EH (cell line): ENCODE results near the gene MAP3K7.
A peak's percentile ranks its signal among the peaks of the same experiment; 100 is the strongest.

Experiments
- DNase-seq: peaks from one replicate; pipeline ENCODE4 v3.0.0-alpha.2; 2015; ENCODE audit warnings: low read depth

Gene MAP3K7

DNA sequence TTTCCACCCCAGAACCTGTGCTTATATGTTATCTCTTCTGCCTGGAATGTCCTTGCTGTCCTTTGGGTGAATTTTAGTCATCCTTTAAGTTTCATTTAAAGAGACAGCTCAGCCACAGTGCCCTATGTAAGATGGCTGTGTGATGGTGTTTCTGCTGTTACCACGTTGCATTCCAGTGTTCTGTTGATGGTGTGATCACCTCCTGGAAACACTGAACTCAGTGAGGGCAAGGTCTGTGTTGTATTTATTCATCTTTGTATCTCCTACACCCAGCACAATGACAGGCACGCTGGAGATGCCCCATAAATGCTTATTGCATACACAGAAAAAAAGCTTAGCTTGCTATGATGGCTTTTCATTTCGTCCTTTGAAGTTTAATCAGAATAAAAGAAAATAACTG lies 102.5 kb downstream of the MAP3K7 start:
- DNase-seq: no peak

DNA sequence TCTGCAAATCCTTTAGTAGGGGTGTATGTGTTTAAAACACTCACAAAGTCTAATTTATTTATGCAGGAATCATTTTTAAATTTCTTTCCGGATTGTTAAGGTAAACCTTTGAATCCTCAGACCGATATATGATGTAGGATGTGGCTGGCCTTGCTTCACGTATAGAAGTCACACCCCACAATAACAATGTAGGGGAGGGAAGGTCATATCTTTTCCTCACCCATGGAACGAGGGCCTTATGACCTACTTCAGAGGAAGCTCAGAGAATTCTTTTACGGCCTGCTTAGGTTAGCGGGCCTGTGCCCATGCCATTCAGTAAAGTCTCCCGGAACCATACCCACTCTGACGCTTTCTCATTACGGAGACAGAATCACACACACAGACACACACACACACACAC lies 102.9 kb downstream of the MAP3K7 start:
- no peak for DNase-seq

DNA sequence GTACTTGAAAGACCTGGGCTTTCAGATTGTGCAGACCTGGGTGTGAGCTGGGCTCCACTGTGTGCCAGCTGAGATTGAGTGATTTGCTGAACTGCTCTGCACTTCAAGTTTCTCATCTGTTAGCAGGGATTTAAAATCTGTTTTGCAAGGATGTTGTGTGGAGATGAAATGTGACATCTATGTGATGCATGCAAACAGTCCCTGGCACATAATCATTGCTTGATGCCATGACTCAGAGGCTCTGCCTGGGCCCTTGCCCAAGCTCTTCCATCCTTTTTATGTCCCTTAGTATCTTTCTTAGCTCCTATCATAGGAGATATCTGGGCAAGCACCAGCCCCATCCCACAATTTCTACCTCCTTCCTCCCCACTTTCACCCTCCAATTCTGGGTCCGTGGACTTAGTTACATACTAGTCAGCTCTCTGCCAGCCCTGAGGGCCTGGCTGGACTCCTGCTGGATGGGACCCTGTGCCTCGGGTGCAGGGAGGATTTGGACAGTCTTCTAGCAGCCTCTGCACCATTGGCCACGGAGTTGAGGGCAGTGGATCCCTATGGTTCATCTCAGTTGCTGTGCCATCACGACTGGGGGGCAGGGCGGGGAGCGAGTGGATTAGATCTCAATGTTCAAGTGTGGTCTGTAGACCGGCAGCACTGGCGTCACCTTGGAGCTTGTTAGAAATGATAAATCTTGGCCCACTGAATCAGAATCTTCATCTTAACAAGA lies 103.6 kb downstream of the MAP3K7 start:
- peak; percentile 25 for DNase-seq

DNA sequence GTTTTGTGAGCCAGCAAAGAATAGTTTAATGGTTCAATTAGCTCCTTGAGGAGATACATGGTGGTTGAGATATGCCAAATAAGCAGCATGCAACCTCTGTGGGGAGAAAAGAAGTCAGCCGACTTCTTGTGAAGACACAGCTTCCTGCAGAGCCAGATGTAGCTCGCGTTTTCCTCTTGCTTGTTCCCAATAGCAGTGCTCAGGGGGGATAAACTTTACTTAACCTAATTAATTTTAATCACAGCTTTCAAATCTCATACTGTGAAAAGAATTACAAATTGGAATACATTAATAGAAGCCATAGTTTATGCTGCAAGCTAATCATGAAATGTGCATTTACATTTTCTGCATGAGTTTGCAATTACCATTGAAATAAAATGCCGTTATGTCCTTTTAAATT lies 106.2 kb downstream of the MAP3K7 start:
- no peak for DNase-seq

DNA sequence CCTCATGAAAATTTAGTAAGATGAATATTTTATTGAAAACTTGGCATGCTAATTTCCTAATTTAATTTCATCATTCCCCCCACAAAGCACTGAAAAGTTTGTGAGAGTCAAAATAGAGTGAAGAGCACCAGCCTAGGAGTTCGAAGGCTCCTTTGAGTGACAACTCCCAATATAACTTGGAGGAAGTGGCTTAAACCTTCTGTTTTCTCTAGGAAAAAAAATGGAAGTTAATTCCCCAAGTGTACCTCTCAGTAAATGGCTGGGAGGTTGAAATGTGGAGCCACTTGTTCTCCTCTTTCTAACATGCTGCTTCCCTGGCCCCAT lies 107.3 kb downstream of the MAP3K7 start:
- DNase-seq: no peak

DNA sequence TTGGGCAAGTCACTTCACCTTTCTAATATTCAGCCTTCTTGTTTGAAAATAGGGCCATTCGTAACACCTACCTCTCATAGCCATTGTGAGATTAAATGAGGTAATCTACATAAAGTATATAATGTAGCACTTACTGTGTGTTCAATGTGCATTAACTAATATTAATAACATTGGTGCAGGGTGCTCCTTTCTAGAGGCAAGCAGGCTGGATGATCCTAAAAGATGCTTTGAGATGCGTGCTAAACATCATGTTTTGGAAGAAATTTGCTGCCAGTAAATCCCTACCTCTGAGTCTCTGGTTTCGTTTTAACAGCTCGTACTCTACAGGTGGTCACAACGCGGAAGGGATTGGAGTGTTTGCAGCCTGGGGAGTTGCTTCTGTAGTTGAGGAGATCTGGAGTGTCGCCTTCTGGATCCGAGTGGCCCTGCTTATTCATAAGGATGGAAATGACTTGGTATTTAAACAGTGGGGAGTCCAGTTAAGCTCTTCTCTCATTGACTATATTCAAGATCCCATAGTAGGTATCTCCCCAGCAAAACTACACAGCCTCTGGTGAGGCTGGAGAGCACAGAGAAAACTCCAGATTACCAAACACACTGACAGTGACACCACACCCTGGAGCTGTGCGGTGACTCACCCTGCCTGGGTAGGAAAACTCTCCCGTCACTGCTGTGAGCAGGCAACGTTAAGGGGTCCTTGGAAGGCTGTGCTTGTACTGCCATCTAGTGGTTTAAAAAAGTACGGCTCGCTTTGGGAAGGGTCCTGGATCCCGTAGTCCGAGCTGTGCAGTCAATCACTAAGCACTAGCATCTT lies 107.9 kb downstream of the MAP3K7 start:
- DNase-seq: peak; percentile 94

DNA sequence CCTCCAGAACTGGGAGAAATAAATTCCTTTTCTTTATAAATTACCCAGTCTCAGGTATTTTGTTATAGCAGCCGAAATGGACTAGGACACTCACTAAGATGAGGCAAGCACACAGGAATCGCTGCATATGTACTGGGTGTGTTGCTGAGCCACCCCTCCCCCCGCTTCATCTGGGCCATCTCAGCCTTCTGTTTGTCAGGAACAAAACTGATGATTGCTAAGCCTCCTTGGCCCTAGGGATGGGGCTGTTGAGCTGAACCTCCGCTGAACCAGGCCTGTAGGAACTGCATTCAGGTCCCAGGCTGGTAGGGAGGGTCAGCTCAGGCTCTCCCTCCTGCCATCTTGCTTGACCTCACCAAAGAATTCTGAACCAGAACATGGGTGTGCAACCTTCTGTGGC lies 108.6 kb downstream of the MAP3K7 start:
- no peak for DNase-seq

DNA sequence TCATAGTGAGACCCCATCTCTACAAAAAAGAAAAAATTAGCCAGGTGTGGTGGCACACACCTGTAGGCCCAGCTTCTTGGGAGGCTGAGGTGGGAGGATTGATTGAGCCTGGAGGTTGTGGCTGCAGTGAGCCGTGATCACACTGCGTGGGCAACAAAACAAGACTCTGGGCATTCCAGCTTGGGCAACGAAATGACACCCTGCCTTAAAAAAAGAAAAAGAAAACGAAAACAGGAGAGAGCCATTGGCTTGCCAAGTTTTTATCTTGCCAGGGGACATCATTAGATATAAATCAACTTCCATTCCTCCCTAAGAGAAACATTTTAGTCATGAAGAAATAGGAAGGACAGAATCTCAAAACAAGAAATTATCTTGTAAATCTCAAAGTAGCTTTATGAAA lies 109.5 kb downstream of the MAP3K7 start:
- no peak for DNase-seq

DNA sequence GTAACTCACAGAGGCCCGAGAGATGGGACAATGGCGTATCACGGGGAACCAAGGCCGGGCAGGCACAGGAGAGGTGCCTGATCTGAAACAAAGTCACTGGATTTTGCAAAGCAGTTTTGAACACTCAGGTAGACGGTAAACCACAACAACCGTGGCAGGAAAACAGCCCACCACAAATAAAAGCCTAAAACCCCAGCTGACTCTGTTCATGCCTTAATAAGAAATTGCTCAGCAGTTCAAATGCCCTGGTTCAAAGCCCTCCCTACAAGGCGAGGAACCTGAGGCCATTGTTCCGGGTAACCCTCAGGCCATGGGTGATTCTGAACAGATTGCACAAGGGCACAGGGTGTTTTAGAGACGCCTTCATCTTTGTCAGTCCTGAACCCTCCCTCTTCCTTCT lies 114.2 kb downstream of the MAP3K7 start:
- no peak for DNase-seq

DNA sequence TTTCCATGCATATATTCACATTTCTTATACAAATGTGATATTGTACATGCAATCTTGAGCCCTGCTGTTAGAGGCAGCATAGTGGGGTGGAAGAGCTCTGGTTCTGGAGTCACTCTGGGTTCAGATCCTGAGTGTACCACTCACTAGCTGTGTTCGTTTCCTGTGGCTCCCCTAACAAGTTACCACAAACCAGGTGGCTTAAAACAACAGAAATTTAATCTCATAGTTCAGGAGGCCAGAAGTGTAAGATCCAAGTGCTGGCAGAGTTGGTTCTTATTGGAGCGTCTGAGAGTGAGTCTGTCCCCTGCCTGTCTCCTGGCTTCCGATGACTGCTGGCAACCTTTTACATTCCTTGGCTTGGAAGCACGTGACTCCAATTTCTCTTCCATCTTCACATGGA lies 115.6 kb downstream of the MAP3K7 start:
- no peak for DNase-seq

DNA sequence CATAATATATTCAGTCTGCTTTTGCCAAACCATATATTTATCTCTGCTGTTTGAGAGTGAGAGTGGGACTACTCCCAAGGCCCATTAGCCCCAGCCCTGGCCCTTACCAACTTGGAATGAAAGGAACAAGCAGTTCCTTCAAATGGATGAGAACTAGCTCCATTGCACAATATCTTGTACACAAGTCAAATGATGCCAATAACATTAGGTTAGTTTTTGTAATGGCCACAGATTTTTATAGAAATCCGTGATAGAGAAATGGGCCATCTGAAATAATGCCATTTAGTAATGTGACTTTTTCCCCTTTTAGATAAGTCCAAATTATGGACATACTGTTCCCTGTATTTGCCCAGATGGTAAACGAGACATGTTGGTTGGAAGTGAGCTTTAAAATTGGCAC lies 117.0 kb downstream of the MAP3K7 start:
- DNase-seq: no peak

DNA sequence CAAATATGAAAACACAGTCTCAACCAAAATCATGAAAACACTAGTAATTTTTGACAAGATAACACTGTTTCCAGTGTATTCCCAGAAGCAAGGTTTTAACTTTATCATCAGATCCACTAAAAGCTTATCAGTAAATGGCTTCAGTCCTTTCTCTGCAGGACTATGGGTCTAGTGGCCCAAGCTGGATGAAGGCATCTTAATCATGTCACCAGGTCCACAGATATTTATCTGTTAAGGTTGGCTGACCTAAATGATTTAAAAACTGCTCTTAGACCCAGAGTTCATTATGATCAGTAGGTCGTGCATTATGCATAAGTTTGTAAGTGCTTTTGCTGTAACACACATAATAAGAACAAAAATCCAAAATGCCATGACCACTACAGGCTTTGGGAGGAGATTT lies 118.0 kb downstream of the MAP3K7 start:
- DNase-seq: no peak

DNA sequence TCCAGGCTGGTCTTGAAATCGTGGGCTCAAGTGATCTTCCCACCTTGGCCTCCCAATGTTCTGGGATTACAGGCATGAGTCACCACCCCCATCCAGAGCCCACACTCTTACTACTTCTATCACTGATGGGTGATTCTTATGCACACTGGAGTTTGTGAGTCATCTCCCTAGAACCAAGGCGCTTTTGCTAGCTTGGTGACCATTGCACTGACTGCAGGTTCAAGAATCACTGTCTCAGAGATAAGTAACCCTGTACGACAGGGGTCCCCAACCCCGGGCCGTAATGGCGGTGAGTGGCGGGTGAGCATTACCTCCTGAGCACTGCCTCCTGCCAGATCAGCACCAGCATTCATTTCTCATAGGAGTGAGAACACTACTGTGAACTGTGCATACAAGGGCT lies 118.8 kb downstream of the MAP3K7 start:
- DNase-seq: peak; percentile 15

DNA sequence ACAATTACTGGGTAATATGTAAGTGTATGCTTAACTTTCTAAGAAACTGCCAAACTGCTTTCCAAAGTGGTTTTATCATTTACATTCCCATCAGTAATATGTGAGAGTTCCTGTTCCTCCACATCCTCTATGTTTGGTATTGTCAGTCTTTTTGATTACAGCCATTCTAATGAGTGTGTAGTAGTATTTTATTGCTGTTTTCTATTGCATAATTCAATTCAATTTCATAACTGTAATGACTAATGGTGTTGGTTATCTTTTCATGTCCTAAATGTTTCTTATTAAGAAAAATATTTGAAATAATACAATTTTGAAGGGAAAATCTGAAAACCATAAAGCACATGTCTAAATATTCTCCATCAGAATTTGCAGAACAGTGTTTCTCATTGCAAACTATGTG lies 119.3 kb downstream of the MAP3K7 start:
- DNase-seq: no peak

DNA sequence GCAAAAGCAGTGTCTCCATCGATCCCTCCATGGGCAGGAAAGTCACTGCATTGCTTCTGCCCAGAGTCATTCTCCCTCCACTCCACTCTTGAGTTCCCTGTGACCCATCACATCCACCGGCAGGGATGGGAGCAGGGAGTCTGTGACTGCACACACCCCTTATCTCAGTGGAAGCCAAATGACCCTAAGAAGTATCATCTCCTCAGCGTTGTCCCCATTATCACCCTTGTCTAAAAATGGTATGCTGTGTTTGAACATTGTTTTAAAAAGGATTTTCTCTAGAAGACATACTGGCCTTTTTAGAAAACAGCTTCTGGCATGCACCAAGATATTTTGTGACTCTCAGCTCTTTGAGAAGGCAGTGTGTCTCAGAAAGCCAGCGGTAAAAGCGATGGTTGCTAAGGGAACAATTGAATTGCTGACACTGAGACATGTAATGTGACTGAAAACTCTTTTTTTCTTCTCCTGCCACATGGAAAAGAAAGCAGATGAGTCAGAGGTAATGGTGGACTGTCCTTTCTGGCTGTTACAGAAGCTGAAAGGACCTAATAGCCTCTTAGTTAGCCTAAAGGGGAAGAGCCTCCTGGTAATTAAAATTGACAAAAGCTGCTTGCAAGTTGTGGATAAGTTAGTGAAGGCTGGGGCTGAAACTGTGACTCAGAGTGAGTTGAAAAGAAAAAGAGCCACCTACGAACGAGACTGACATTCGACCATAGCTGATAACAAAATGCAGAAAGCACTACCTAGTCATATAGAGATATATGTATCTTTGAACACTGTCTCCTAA lies 120.5 kb downstream of the MAP3K7 start:
- DNase-seq: peak; percentile 3

DNA sequence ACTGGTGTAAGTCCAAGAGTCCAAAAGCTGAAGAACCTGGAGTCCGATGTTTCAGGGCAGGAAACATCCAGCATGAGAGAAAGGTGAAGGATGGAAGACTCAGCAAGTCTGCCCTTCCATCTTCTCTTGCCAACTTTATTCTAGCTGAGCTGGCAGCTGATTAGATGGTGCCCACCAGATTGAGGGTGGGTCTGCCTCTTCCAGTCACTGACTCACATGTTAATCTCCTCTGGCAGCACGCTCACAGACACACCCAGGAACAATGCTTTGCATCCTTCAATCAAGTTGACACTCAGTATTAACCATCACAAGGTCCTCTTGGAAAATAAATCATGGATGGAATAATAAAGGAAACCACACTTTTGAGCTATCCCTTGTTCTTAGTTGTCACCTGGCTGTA lies 121.2 kb downstream of the MAP3K7 start:
- DNase-seq: no peak

DNA sequence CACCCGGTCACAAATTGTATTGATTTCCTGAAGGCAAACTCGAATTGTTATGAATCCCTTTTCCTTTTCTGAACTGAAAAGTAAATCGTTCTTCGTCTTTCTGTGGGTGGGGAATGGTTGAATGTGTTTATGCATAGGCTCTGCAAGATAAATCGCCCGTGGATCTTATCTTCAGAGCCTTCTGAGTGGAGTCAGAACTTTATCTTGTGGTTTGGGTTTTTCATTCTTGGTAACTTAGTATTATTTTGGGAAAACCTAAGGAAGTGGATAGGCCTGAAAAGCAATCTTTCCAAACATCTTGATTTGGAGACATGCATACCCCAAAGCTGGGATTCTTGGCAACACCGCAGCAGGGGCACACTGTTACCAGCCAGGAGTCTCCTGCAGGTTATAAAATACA lies 122.4 kb downstream of the MAP3K7 start:
- DNase-seq: no peak

DNA sequence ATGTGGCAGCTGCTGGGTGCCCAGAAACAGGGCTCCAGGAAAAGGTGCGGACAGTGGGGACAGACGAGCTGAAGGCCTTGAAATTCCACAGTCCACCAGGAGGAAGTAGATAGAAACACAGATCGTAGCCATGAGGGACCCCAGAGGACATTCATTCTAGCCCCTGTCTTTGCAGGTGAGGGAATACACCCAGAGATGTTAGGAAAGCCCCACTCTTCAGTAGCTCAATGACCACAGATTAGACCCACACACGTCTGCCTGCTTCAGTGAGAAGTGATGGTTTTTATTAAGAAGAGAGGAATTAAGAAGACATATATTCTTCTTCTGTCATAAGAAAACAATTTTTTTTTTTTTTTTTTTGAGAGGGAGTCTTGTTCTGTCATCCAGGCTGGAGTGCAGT lies 123.0 kb downstream of the MAP3K7 start:
- no peak for DNase-seq
